Left ventricle myocardium inferior (tissue), 1 donor: ENCODE data around the gene CGREF1. TPM values are rescaled to one million over a fixed set of nuclear protein-coding genes. Genes with fewer than 3 reads are reported as not detected.

Source experiments
- DNase-seq: peaks from one replicate; pipeline ENCODE4 v3.0.0-alpha.2; 2020
- H3K27ac ChIP-seq: fragments of 200-600 bp; replicated peaks from 2 replicates; pipeline ENCODE4 v1.8.0; 2021
- H3K27me3 ChIP-seq: fragments of 200-600 bp; 2 replicates; pipeline ENCODE4 v1.8.0; 2021; ENCODE audit warnings: low read depth
- H3K36me3 ChIP-seq: fragments of 200-600 bp; 2 replicates; pipeline ENCODE4 v1.8.0; 2021
- H3K4me1 ChIP-seq: fragments of 200-600 bp; 2 replicates; pipeline ENCODE4 v1.8.0; 2021
- H3K4me3 ChIP-seq: fragments of 200-600 bp; 2 replicates; pipeline ENCODE4 v1.8.0; 2021; ENCODE audit warnings: mild to moderate bottlenecking, moderate library complexity
- H3K9me3 ChIP-seq: fragments of 200-600 bp; replicated peaks from 2 replicates; pipeline ENCODE4 v1.8.0; 2021
- CTCF ChIP-seq: fragments of 200-600 bp; IDR thresholded peaks from 2 replicates; pipeline ENCODE4 v1.8.0; 2021; ENCODE audit warnings: antibody characterized with exemption, mild to moderate bottlenecking, borderline replicate concordance
- intact Hi-C: fragments of 100-400 bp; cut with micrococcal nuclease; formaldehyde crosslinking; loops from one replicate; pipeline ENCODE4 v1.11.0; 2022
- long read RNA-seq: library from polyadenylated mRNA; unstranded; transcript quantifications from one replicate; pipeline ENCODE4 v2.0.0, GENCODE V29; 2021
- total RNA-seq: library from RNA; stranded (reverse); fragmentation: NEBNext Ultra II Directional; extraction: Animal tissue kit (Norgen Biotek cat#: 25700); gene quantifications from one replicate; pipeline ENCODE4 v1.2.1, GENCODE V29; 2021
- donor health status: DM: no; HTN: yes; CAD: no; lungs with severe emphysema.

The CGREF1 gene
- 0.80 TPM for total RNA-seq
- long read RNA-seq: 0 reads

GRCh38 chr2:27118525-27119329 is at the start of gene CGREF1:
Gene CGREF1, minus strand, starts transcription at chr2:27119128. Its CDS starts 14,762 bp downstream, at chr2:27104366.
- DNase-seq: no peak
- H3K9me3 ChIP-seq: no peaks in the 10 kb centered on the region
- H3K27ac ChIP-seq: no peak within 1 kb of the TSS
- H3K27me3 ChIP-seq: peaks cover 45% of the 10 kb centered on the region
- TF ChIP-seq CTCF: no peak
- H3K4me1 ChIP-seq: peaks cover 21% of the 10 kb centered on the region
- H3K4me3 ChIP-seq: peak within 1 kb of the TSS; percentile 60
- H3K36me3 ChIP-seq: no peaks in the 10 kb centered on the region
- intact Hi-C loops: no loop called here

- H3K4me1 ChIP-seq: peaks cover 3% of the 10 kb centered on the region
- peaks cover 10% of the 10 kb centered on the region for H3K27me3 ChIP-seq
- TF ChIP-seq CTCF: no peak
- no peak overlapping the region for H3K27ac ChIP-seq
- H3K9me3 ChIP-seq: no peaks in the 10 kb centered on the region
- H3K36me3 ChIP-seq: no peaks in the 10 kb centered on the region
- intact Hi-C loops: no loop called here
- no peak for DNase-seq
- no peak overlapping the region for H3K4me3 ChIP-seq
Measured at GRCh38 chr2:27164960-27165763, 46.2 kb upstream of the CGREF1 start.

- Histone ChIP-seq H3K36me3 (no peaks in the 10 kb centered on the region), H3K4me1 (no peaks in the 10 kb centered on the region), H3K4me3 (no peak overlapping the region), H3K27me3 (no peaks in the 10 kb centered on the region), H3K9me3 (no peaks in the 10 kb centered on the region), H3K27ac (no peak overlapping the region)
- intact Hi-C loops: no loop called here
- DNase-seq: no peak
- no peak for TF ChIP-seq CTCF
Measured at GRCh38 chr2:27162151-27163121, 43.5 kb upstream of the CGREF1 start.

GRCh38 chr2:27160191-27160590 is 41.3 kb upstream of the CGREF1 start:
- Histone ChIP-seq H3K36me3 (no peaks in the 10 kb centered on the region), H3K27ac (no peak overlapping the region), H3K27me3 (no peaks in the 10 kb centered on the region), H3K9me3 (no peaks in the 10 kb centered on the region), H3K4me1 (no peaks in the 10 kb centered on the region), H3K4me3 (no peak overlapping the region)
- intact Hi-C loops: no loop called here
- TF ChIP-seq CTCF: no peak
- DNase-seq: no peak

GRCh38 chr2:27159271-27159670 is 40.3 kb upstream of the CGREF1 start:
- intact Hi-C loops: no loop called here
- H3K9me3 ChIP-seq: no peaks in the 10 kb centered on the region
- no peaks in the 10 kb centered on the region for H3K27me3 ChIP-seq
- no peak for DNase-seq
- no peaks in the 10 kb centered on the region for H3K4me1 ChIP-seq
- H3K36me3 ChIP-seq: no peaks in the 10 kb centered on the region
- H3K4me3 ChIP-seq: no peak overlapping the region
- no peak for TF ChIP-seq CTCF
- H3K27ac ChIP-seq: no peak overlapping the region
